Nucleus accumbens (tissue), 56 donors: ENCODE data around the gene NME9.

ENCODE experiments used
- DNase-seq, 56 donors: peaks; one replicate each; lab custom pipeline; 2025; lab: John Stamatoyannopoulos, UW

Gene NME9

DNA sequence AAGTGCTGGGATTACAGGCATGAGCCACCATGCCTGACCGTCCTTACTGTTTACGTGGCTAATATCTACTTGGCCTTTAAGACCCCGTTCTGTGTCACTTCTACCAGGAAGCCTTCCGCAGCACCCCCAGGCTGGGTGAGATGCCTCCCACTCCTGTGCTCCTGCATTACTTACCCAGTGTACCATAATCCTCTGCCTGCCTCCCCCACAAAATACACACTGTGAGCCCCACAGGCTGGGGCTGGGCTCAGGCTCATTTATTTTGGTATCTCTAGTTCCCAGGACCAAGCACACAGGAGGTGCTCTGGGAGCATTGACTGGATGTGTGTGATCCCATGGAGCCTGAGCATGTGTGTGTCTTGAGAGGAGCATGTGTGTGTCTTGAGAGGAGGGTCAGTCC, 33.7 kb upstream of the NME9 start:
- DNase-seq: peak in 1 of 56 donors; percentile 27

DNA sequence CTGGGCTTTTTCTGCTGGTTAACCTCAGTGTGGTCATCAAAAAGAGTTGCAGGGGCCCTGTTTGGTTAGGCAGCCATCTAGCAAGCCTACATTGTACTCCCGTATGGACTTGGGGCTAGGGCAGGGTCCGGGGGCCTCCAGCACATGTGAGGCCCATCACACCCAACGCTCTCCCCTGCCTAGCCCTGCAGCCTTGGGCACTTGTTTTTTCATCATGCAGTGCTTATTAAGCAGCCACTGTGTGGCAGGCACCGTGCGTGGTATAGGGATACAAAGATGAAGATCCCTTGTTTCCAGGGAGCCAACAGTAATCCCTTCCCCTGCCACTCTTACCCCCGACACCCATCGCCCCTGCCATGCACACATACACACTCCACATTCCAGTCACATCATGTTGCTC, 32.9 kb upstream of the NME9 start:
- peak in 2 of 56 donors; percentile 29 to 42 for DNase-seq

DNA sequence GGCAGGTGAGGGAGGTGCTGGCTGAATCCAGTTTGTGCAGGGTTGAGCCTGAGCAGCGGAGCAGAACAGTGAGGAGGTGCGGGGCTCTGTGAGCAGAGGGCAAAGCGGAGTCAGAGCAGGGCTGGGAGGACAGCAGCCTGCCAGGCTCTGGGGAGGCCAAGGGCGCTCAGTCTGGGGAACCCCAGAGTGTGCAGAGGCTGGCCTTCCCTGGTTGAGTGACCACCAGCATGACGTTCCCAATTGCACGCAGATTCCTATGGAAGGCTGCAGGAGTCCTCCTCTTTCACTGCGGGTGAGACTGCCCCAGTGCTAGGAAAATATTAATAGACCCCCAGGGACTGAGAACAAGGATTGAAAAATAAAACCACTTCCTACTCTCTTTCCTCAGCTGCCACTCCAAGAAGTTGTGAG, 31.9 kb upstream of the NME9 start:
- no peak for DNase-seq

DNA sequence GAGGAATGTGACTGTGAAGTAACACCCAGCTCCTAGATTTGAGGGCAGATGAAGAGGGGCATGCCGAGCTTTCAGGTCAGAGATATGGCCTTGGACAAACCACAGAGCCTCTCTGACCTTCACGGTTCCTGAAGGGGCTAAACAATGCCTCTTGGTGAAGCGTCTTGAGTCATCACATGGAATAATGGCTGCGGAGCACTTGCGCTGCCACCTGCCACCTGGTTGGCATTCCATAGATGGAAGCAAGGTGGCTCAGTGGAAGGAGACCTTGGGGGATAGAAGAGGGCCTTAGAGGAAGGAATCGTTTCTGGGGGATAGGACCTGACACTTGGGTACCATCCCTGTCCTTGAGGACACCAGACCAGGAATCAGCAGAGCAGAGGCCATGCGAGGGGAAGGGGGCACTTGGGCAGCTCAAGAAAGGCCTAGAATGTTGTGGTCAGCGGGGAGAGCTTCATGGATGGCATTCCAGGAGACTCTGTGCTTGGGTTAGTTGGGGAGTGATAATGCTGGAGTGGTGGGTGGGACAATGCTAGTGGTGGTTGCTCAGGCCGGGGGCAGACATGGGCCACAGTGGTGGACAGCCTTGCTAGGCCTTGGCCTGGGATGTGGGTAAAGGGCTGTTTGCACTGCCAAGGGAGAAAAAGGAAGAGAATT, 31.3 kb upstream of the NME9 start:
- no peak for DNase-seq

DNA sequence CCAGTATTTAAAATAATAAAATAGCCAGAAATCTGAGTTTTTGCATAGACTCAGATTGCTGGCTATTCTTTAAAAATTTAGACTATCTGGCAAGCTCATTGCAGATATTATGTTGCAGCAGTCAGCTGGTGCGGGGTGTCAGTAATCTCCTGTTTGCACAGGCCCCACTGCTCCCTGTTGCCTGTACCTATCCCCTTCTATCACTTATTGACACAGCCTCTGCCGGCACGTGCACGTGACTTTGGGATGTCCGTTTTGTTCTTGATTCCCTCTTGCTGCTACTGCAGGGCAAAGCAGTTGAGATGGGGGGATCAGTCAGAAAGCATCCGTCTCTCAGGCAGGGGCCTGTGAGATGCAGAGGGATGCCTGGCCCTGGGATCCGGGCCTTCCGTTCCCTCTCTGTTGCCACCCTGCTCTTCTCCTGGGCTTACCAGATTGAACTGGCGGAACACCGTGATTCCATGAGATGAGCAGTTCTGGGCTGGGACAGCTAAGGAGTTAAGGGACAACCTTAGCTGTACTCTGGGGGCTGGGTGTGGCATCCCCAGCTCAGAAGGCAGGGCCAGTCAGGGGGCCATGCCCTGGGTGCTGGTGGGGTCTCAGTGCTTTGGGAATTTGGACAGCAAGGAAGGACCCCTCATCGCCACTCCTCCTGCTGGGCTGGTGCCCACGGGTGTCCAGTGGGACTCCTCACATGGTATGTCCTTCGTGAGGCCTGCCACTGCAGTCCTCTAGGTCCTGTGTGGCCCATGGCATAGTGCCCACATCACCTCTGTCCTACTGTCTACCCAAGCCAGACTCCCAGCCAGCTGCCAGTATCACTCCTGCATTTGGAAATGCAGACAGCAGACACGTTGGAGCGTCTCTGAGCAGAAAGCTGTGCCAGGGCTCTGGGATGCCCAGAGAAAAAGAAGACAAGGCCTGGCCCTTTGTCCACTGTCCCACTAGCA, 30.5 kb upstream of the NME9 start:
- DNase-seq: no peak

DNA sequence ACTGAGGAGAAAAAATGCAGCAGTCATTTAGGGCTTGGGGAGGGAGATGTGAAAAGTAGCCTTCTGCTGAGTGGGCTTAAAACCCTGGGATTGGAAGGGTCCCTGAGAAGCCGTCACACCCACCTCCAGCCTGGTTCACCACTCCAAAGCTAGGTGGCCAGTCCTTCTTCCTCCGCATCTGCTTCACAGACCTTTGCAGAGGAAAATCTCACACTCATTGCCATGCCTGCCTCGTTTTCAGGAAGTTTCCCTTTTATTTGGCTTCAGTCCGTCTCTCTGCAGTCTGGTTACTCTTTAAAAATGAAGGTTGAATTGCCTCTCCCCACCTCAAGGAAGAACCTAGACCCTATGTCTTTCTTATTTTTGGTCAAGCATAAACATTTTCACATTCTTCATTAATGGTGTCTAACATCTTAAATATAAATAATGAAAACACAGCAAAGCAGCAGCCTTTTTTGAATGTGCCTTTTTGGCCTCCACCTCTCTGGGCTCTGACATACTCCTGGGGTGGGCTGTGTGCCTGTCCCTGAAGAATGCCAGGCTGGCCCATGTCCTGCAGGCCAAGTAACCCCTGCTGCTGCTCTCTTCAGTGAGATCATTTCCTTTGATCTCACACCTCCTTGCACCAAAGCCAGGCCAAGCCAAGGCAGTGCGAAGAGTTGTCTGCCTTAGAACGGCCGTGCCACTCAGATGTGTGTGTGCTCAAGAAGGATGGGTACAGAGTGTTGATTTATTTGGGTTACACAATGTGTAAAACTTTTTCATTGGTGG, 29.7 kb upstream of the NME9 start:
- peak in 1 of 56 donors; percentile 29 for DNase-seq

DNA sequence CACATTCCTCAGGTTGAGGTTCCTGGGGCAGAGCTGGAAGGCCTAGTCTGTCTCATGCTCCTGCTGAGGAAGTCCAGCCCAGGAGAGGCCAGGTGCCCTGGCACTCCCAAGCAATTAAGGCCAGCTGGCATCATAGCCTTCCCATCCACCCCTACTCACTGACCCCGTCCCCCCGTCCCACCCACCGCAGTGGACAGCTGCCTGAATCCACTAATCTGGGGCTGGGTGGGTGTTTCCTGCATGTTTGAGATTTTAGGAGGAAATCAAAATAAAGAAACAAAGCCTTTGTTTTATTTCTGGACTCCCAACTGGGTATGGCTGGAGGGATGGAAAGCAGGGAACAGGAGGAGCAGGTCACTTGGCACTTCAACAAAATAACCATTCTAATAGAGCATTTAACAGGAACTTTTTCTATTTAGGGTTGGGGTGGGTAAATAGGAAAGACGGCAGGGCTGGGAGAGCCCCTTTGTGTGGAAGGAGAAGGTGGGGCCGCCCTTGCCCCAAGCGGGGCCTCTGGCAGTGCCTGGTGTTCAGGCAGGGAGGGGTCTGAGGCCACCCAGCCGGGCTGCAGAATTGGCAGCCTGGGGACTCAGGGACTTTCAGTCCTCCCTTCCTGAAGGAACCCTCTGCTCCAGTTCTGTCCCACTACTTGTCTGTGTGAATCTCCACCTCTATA, 27.2 kb upstream of the NME9 start:
- DNase-seq: peak in 21 of 56 donors; percentile 9 to 71 (median 36)

DNA sequence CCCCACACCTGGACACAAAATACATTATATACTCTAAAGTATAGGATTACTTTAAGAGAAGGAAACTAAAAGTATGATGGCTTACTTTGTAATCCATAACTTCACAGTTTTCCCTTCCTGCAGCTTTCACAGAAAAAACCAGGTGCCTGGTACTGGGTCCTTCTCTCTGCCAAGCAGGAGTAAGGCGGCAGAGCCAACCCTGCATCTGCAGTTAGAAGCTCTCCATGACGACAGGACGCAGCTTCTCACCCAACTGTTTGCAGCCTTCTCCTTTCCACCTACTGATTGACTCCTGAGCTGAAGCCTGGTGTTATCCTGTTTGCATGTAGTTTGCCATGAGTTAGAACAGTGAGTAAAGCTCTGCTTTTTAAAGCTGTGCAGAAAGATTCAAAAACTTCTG, 25.4 kb upstream of the NME9 start:
- DNase-seq: peak in 1 of 56 donors; percentile 20

DNA sequence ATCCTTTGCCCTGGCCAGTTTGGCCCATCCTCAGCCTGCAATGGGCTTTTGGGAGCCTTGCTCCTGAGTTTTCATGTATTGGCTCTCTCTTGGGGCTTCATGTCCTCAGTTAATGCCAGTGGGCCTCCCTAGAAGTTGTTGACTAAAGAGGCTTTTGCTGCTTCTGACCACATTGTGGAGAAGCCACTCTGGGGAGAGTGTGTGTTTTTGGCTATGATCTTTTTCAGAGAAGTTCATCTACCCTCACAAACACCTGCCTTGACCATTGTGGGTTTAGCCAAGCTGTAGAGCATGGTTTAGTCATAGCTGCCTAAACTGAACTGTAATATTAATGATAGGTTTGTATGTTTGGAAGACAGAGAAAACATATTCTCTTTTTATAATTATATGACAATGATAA, 24.7 kb upstream of the NME9 start:
- no peak for DNase-seq

DNA sequence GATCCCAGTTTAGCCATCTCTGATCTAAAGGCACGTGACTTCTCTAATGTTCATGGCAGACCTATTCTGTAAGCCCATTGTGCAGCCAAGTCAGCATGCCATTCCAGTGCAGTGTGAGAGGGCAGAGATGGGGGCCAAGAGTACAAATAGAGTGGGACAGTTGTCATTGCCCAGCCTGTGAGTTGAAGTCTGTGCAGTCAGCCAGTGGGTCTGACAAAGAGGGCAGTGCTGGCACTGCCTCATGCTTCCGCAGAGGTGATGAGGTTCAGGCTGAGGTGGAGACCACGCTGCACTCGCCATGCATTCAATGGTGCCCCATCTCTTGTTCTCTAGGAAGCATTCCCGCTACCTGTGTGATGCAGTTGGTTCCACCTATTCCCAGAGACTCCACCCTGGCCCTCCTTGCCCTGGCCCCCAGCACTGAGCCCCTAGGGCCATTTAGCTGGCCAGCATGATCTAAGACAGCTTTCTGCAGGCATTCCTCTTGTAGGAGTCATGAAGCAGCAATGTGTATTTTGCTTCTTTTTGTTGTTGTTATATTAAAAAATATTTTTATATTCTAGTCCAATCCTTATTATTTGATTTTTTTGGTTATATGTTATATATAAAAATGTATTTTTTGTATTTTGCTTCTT, 22.4 kb upstream of the NME9 start:
- peak in 1 of 56 donors; percentile 23 for DNase-seq

DNA sequence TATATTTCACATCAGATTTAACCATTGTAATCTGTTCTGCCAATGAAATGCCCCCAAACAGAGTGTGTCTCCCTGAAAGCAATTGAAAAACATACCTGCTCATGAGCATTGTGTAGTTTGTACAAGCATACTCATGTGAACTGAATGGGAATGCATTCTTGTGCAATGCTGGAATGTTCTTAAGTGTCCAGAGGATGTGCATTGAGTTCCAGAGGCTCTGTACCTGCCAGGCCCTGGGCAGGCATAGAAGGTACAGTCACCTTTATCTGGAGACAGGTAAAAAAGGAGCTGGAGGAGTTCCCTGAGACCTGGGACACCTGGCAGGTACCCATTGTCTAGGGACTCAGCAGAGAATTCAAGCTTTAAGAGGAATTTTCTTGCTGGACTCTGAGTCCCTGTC, 21.5 kb upstream of the NME9 start:
- no peak for DNase-seq

DNA sequence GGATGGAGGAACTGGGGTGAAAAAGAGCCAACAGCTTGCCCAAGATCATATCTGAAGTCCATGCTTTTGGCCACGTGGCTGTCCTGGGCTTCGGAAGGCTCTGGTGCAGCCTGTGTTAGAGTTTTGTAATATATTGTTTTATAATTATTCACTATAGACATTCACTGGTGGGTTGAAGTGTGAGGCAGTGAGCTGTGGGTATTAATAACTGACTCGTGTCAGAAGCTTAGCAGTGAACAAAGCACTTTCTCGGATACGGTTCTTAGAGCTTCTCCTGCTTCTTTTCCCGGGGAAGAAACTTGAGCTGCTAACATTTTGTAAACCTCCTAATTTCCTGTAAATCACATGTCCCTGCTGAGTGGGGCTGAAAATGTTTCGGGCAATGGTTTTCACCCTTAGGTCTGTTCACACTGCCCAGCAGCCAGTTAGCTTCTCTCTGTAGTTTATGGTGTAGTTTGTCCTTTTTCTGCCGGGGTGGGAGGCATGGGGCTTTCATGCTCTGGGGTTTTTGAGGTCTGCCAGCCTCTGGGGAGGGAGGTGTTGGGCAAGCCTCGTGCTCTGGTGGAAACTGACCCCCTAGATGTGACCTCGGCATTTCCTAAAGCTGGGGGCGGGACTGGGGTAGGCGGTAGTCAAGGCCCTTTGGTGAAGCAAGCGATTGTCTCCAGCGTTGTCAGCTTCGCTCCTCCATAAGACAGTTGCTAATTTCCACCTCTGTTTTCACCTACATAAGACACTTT, 20.4 kb upstream of the NME9 start:
- peak in 3 of 56 donors; percentile 35 to 49 (median 45) for DNase-seq

DNA sequence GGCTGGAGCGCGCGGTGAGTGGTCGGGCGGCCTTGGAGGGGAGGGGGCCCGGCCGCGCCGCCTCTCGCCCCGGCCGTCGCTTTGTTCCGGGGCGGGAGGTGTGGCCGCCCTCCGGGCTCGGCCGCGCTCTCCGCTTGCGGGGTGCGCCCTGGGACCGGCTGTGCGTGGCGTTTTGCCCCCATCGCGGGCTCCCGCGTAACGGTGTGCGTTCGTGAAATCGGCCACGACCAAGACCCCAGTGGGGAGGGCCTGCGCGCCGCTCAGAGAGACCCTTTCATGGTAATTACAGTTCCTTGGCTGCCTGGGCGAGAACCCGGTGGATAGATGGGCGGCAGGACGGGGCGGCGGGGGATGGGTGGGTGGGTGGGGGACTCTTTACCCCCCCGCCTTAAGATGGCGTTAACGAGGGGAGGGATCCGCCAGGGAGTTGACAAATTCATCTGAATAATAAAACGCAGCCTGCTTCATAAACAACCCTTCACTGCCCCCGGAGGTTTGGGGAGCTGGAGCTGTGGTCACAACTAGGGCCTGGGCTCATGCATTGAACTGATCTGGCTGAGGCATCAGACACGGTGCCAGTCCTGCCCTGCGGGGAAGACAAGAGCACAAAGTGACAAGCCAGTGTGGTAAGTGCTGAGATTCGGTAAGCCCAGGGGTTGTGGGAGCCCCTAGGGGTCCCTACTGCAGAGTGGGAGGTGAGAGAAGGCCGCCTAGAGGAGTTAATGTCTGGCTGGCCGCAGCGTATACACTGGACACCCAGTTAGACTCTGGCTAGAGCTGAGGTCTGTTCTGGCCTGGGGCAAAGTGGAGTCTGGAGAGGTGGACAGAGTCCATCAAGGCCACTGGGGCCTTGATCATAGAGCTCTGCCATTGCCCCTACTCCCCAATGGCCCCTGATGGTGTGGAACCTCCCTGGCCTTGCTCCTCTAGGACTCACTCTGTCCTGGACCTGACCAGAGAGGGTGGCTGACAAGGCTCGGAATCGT, 19.4 kb upstream of the NME9 start:
- DNase-seq: peak in 15 of 56 donors; percentile 26 to 71 (median 49)

DNA sequence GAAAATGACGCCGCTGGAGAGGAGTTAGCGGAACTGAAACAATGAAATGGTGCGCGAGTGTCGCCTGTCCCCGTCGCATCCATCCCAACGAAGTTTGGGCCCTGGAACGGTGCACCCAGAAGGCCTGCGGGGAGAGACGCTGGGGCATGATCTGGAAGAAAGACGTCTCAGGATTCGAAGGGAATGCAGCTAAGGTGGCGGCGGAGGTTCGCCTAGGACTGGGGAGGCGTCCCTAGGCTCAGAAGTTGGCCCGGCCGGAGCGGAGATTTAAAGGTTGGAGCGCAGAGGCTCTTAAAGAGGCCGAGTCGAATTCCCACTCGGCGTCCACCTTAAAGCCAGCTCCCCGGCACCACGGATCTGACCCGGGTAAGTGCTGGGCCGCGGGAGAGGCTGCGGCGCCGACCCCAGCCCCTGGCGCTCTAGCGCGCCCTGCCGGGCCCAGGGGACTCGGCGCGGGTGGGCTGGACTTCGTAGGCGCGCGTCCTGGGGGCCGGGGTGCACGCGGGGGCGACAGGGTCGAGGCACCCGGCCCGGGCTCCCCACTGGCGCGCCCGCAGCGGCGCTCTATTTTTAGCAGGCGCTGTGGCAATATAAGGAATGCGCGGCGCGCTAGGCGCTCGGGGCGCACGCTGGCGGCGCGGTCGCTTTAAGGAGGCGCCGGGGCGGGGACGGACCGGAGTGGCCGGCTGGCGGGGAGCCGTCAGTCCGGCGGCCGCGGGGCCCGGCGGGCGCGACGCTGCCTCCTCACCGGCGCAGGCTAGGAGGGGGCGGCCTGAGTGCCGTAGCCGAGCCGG, 18.5 kb upstream of the NME9 start, which contains the start of gene MRAS:
MRAS (plus strand) TSS at position 620 of the 794 bp plus-strand sequence. CDS start 24,305 bp downstream, outside the sequence.
- peak in 52 of 56 donors; percentile 19 to 89 (median 66) for DNase-seq

DNA sequence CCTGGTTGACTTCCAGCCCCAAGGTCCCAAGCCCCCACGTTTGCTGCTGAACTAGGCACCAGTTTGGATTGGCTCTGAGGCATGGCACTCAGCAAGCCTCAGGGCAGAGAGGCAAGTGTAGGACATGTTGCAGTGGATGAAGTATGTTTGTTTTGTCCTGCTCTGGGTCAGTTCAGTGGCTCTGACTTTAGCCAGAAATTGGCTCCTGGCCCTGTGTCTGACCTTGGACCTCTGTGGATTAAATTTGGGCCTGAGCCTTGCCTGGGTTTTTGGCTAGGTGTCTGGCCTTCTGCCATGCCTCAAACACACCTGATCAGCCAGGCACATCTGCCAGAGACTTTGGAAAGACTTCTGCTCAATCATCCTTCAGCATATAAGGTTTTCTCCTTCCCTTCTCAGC, 15.1 kb upstream of the NME9 start:
- no peak for DNase-seq

DNA sequence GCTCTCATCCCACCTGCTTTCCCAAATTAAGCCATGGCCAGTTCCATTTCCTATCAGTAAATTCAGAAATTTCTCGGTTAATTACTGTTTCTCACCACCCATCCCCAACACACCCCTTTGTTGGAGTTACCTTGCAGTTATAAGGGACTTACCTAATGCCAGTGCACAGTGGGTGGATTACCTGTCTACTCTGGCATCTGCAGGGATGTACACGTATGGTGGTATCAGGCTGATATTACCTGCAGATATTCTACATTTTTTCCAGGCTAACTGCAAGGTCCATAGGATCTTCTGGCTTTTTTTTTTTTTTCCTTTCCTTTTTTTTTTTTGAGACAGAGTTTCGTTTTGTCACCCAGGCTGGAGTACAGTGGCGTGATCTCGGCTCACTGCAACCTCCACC, 10.9 kb upstream of the NME9 start:
- DNase-seq: no peak

DNA sequence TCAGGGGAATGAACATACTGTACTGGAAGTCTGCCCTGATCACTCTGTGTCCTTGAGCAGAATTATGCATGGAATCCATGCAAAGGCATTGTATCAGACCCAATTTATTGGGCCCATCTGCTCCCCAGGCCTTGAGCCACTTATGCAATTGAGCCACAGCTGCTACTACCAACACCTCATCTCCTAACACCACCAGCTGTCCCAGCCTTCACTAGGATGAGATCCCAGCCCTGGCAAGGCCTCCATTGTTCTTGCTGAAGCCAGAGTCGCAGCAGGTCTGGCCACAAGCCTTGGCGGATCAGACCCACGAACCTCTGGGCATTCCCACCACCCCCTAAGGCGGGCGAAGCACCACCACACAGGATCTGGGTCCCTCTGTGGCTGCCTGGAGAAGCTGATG, 9.2 kb upstream of the NME9 start:
- DNase-seq: no peak
